ENCODE measurements around the gene GSE1. TPM values are rescaled to one million over a fixed set of nuclear protein-coding genes. Genes with fewer than 3 reads are reported as not detected.

GSE1 gene
- total and polyA plus RNA-seq, 3 donors from 2014 or later = 49.9 to 212 (median 188) TPM

GRCh38 chr16:85698459-85698891, 85.4 kb downstream of the GSE1 start:
- Histone ChIP-seq H3K27me3 (no peaks in the 10 kb centered on the region), H3K9me3 (no peaks in the 10 kb centered on the region), H3K27ac (no peak overlapping the region), H3K36me3 (ENCODE audit: low read depth, missing control alignments) (no peaks in the 10 kb centered on the region), H3K4me3 (no peak overlapping the region), H3K4me1 (no peaks in the 10 kb centered on the region)
- TF ChIP-seq POLR2A (IDR thresholded peaks at IDR 0.05) (no peak), CTCF (IDR thresholded peaks at IDR 0.05) (no peak)
- intact Hi-C loops (cut with DNase I; ENCODE audit: low total_unique reads) = no loop called here
- 84 to 94% methylated on average over 6 to 7 of the region's 7 CpGs for WGBS, 2 donors
- DNase-seq = no peak

GRCh38 chr16:85698935-85699558, 85.9 kb downstream of the GSE1 start:
- H3K36me3 ChIP-seq (ENCODE audit: low read depth, missing control alignments) = no peaks in the 10 kb centered on the region
- no peak overlapping the region for H3K27ac ChIP-seq
- WGBS, 2 donors = 67 to 83% methylated on average over 6 to 12 of the region's 12 CpGs
- no peaks in the 10 kb centered on the region for H3K27me3 ChIP-seq
- TF ChIP-seq POLR2A (IDR thresholded peaks at IDR 0.05) (no peak), CTCF (IDR thresholded peaks at IDR 0.05) (no peak)
- H3K9me3 ChIP-seq = no peaks in the 10 kb centered on the region
- DNase-seq = no peak
- H3K4me1 ChIP-seq = no peaks in the 10 kb centered on the region
- intact Hi-C loops (cut with DNase I; ENCODE audit: low total_unique reads) = no loop called here
- no peak overlapping the region for H3K4me3 ChIP-seq

- no peaks in the 10 kb centered on the region for H3K27me3 ChIP-seq
These were observed 86.5 kb downstream of the GSE1 start for GRCh38 chr16:85699628-85700027.

GRCh38 chr16:85704011-85704410, 90.9 kb downstream of the GSE1 start:
- Histone ChIP-seq H3K27ac (no peak overlapping the region), H3K4me3 (no peak overlapping the region), H3K4me1 (no peaks in the 10 kb centered on the region), H3K27me3 (no peaks in the 10 kb centered on the region), H3K9me3 (no peaks in the 10 kb centered on the region), H3K36me3 (ENCODE audit: low read depth, missing control alignments) (no peaks in the 10 kb centered on the region)
- no peak for DNase-seq
- intact Hi-C loops (cut with DNase I; ENCODE audit: low total_unique reads) = no loop called here
- TF ChIP-seq CTCF (IDR thresholded peaks at IDR 0.05) = no peak
- TF ChIP-seq POLR2A (IDR thresholded peaks at IDR 0.05) = no peak
- 87 to 94% methylated on average over 10 to 11 of the region's 11 CpGs for WGBS, 2 donors

More at GRCh38 chr16:85699628-85700027, 86.5 kb downstream of the GSE1 start:
- no peaks in the 10 kb centered on the region for H3K4me1 ChIP-seq
- TF ChIP-seq CTCF (IDR thresholded peaks at IDR 0.05) = no peak
- TF ChIP-seq POLR2A (IDR thresholded peaks at IDR 0.05) = no peak
- DNase-seq = no peak
- WGBS, 2 donors = 65 to 68% methylated on average over 7 of the region's 7 CpGs
- intact Hi-C loops (cut with DNase I; ENCODE audit: low total_unique reads) = no loop called here
- no peak overlapping the region for H3K4me3 ChIP-seq
- H3K27ac ChIP-seq = no peak overlapping the region
- no peaks in the 10 kb centered on the region for H3K36me3 ChIP-seq (ENCODE audit: low read depth, missing control alignments)
- H3K9me3 ChIP-seq = no peaks in the 10 kb centered on the region

Data from testis (tissue), 3 donors.